IMR-90 (cell line): ENCODE measurements around the gene CACNA2D3. TPM values are rescaled to one million over a fixed set of nuclear protein-coding genes. Genes with fewer than 3 reads are reported as not detected.

Source experiments
- ATAC-seq: fragments of 200-7000 bp; cut with Tn5 transposase; 2 replicates; pipeline ENCODE4 v1.9.1; 2020; ENCODE audit warnings: low read depth, mild to moderate bottlenecking, moderate library complexity
- BruUV-seq: library from RNA; stranded (reverse); fragments of 400-500 nt; replicated peaks from 2 replicates; lab custom pipeline; 2021; lab: Mats Ljungman, UMichigan
- CTCF ChIA-PET: fragments of 300-600 bp; formaldehyde crosslinking; extraction: SDS; loops from one replicate; lab custom pipeline; 2021; ENCODE audit warnings: antibody characterized with exemption; lab: Yijun Ruan, JAX
- POLR2A ChIA-PET: fragments of 300-600 bp; sonication (Branson Sonifier 250); formaldehyde crosslinking; loops from one replicate; lab custom pipeline; 2022; ENCODE audit warnings: antibody characterized with exemption; ENCODE audit not compliant: unreplicated experiment; lab: Charles Lee
- DNase-seq: peaks from one replicate; pipeline ENCODE4 v3.0.0; 2013
- H2AFZ ChIP-seq: replicated peaks from 2 replicates; pipeline ENCODE3; 2013; ENCODE audit warnings: low read length, mild to moderate bottlenecking; ENCODE audit not compliant: poor library complexity
- H2AK5ac ChIP-seq: 2 replicates; pipeline ENCODE4 v1.6.1; 2013; ENCODE audit warnings: low read depth, low read length, inconsistent platforms
- H2AK9ac ChIP-seq: replicated peaks from 2 replicates; pipeline ENCODE3; 2013; ENCODE audit warnings: mild to moderate bottlenecking, low read depth, low read length, moderate library complexity; ENCODE audit not compliant: poor library complexity
- H2BK120ac ChIP-seq: 2 replicates; pipeline ENCODE4 v1.6.1; 2013; ENCODE audit warnings: low read depth, low read length, inconsistent platforms
- H2BK15ac ChIP-seq: 3 replicates; pipeline ENCODE4 v1.6.1; 2013; ENCODE audit warnings: low read depth, low read length, inconsistent platforms
- H2BK20ac ChIP-seq: 2 replicates; pipeline ENCODE4 v1.6.1; 2013; ENCODE audit warnings: low read depth, mild to moderate bottlenecking, inconsistent platforms, low read length, moderate library complexity
- H2BK5ac ChIP-seq: 2 replicates; pipeline ENCODE4 v1.6.1; 2013; ENCODE audit warnings: mild to moderate bottlenecking, low read depth, low read length, inconsistent platforms; ENCODE audit not compliant: poor library complexity, severe bottlenecking
- H3K14ac ChIP-seq: replicated peaks from 2 replicates; pipeline ENCODE4 v1.6.1; 2013; ENCODE audit warnings: low read depth, low read length, inconsistent platforms
- H3K18ac ChIP-seq: 2 replicates; pipeline ENCODE4 v1.6.1; 2013; ENCODE audit warnings: low read depth, low read length, control low read depth
- H3K23ac ChIP-seq: 2 replicates; pipeline ENCODE4 v1.6.1; 2013; ENCODE audit warnings: low read depth, low read length, inconsistent platforms
- H3K27ac ChIP-seq: 2 replicates; pipeline ENCODE4 v1.5.1; 2013; ENCODE audit warnings: mild to moderate bottlenecking, control low read depth, low read length; ENCODE audit not compliant: insufficient read depth
- H3K27me3 ChIP-seq: 2 replicates; pipeline ENCODE4 v1.6.1; 2013; ENCODE audit warnings: low read length; ENCODE audit not compliant: control insufficient read depth, insufficient read depth
- H3K36me3 ChIP-seq: 2 replicates; pipeline ENCODE4 v1.6.1; 2013; ENCODE audit warnings: low read length, mixed read lengths; ENCODE audit not compliant: control insufficient read depth, insufficient read depth
- H3K4ac ChIP-seq: 2 replicates; pipeline ENCODE4 v1.6.1; 2013; ENCODE audit warnings: low read depth, low read length, inconsistent platforms
- H3K4me1 ChIP-seq: 2 replicates; pipeline ENCODE4 v1.6.1; 2013; ENCODE audit warnings: low read length, mixed read lengths; ENCODE audit not compliant: control insufficient read depth, insufficient read depth
- H3K4me2 ChIP-seq: 2 replicates; pipeline ENCODE4 v1.6.1; 2013; ENCODE audit warnings: low read depth, mild to moderate bottlenecking, control low read depth, low read length, moderate library complexity
- H3K4me3 ChIP-seq: 2 replicates; pipeline ENCODE4 v1.5.1; 2013; ENCODE audit warnings: low read depth, mild to moderate bottlenecking, control low read depth, low read length, moderate library complexity; ENCODE audit not compliant: insufficient read depth
- H3K56ac ChIP-seq: 2 replicates; pipeline ENCODE4 v1.6.1; 2013; ENCODE audit warnings: low read length, inconsistent platforms; ENCODE audit not compliant: insufficient read depth; ENCODE audit errors: extremely low read depth
- H3K79me1 ChIP-seq, 2 experiments: 2 replicates each; pipeline ENCODE4 v1.6.1; 2013; ENCODE audit warnings: low read length in 2 of 2, inconsistent platforms in 1 of 2, low read depth in 1 of 2
- H3K9ac ChIP-seq: 2 replicates; pipeline ENCODE4 v1.6.1; 2013; ENCODE audit warnings: low read depth, low read length, control low read depth
- H3K9me1 ChIP-seq: 2 replicates; pipeline ENCODE4 v1.6.1; 2013; ENCODE audit warnings: low read length, inconsistent platforms; ENCODE audit not compliant: insufficient read depth
- H3K9me3 ChIP-seq: 2 replicates; pipeline ENCODE4 v1.6.1; 2013; ENCODE audit warnings: low read length; ENCODE audit not compliant: control insufficient read depth, insufficient read depth
- H4K20me1 ChIP-seq: 2 replicates; pipeline ENCODE4 v1.6.1; 2013; ENCODE audit warnings: low read length, inconsistent platforms; ENCODE audit not compliant: insufficient read depth
- H4K5ac ChIP-seq: 2 replicates; pipeline ENCODE4 v1.6.1; 2013; ENCODE audit warnings: mild to moderate bottlenecking, low read depth, low read length, control low read depth
- H4K8ac ChIP-seq, 2 experiments: 2 replicates each; pipeline ENCODE4 v1.6.1; 2013; ENCODE audit warnings: low read depth in 2 of 2, low read length in 2 of 2, control low read depth in 1 of 2, inconsistent platforms in 1 of 2
- H4K91ac ChIP-seq: 2 replicates; pipeline ENCODE4 v1.6.1; 2013; ENCODE audit warnings: low read depth, low read length, inconsistent platforms; ENCODE audit not compliant: insufficient read depth
- BHLHE40 ChIP-seq: fragments of 150-350 bp; IDR thresholded peaks from 2 replicates; pipeline ENCODE4 v1.6.1; 2016; ENCODE audit warnings: mild to moderate bottlenecking, low read depth, low read length
- WGBS, 2 experiments: methylation state at CpG; one replicate each; pipeline versions ENCODE4 v1.1.5 to v1.1.7; 2013; ENCODE audit warnings: missing lambda C conversion rate in 2 of 2; ENCODE audit not compliant: insufficient read length in 1 of 2; ENCODE audit errors: extremely low coverage in 2 of 2; 5-methylcytosine and 5-hydroxymethylcytosine counted together
- dilution Hi-C: fragments of 300-500 bp; cut with HindIII; formaldehyde crosslinking; loops from one replicate; pipeline ENCODE4 v1.14.3; 2018; ENCODE audit warnings: low sequenced_read_pairs; ENCODE audit not compliant: unreplicated experiment
- in situ Hi-C: fragments of 300-500 bp; cut with MboI; formaldehyde crosslinking; loops from 3 replicates; pipeline ENCODE4 v1.14.3; 2019; ENCODE audit warnings: low sequenced_read_pairs, inconsistent platforms, mixed read lengths
- intact Hi-C: fragments of 100-400 bp; cut with micrococcal nuclease; formaldehyde crosslinking; loops from 2 replicates; pipeline ENCODE4 v1.10.0; 2022
- polyA plus RNA-seq, 3 experiments: library from polyadenylated mRNA; depleted of rRNA; stranded (reverse); fragments of >200 nt; gene quantifications; 2 replicates each; pipeline ENCODE4 v1.2.3, GENCODE V29; 2012; ENCODE audit warnings: low replicate concordance in 1 of 3
- total RNA-seq: library from RNA; depleted of rRNA; stranded (reverse); fragments of >200 nt; gene quantifications from 2 replicates; pipeline ENCODE4 v1.2.3, GENCODE V29; 2012

CACNA2D3 gene
- total and polyA plus RNA-seq, 2 of the 4 experiments (the other 2 are of a cell fraction): 0.36 to 0.41 TPM

- Histone ChIP-seq H4K20me1 (no peaks in the 10 kb centered on the region), H3K79me1 (no peaks in the 10 kb centered on the region; a peak in 1 of 4 replicates), H3K56ac (no peak overlapping the region), H4K5ac (peak overlapping the region; percentile 56), H2BK120ac (peak overlapping the region; percentile 44; the same call in 1 of the 2 replicates), H3K27me3 (no peaks in the 10 kb centered on the region), H3K4ac (peak overlapping the region; percentile 38), H3K18ac (peak overlapping the region; percentile 45), H2AFZ (no peak overlapping the region), H2AK5ac (0 out of 2 replicates have a peak overlapping the region, but pooled peaks have one; percentile 6), H3K4me2 (no peak overlapping the region), H3K36me3 (no peaks in the 10 kb centered on the region), H3K4me1 (peaks cover 8% of the 10 kb centered on the region), H3K9me3 (no peaks in the 10 kb centered on the region), H4K8ac (peak overlapping the region in 1 of 2 experiments; percentile 25; a peak in 1 of 4 replicates), H3K27ac (no peak overlapping the region), H3K14ac (no peak overlapping the region; the same call in 1 of the 2 replicates), H2BK5ac (peak overlapping the region; percentile 9), H4K91ac (no peak overlapping the region), H2BK20ac (0 out of 2 replicates have a peak overlapping the region, but pooled peaks have one; percentile 10), H3K23ac (no peak overlapping the region), H3K9me1 (peaks cover 15% of the 10 kb centered on the region), H2BK15ac (0 out of 3 replicates have a peak overlapping the region, but pooled peaks have one; percentile 6), H2AK9ac (no peak overlapping the region), H3K9ac (no peak overlapping the region), H3K4me3 (no peak overlapping the region)
- no peak for TF ChIP-seq BHLHE40
- intact Hi-C loops: no loop called here
- ChIA-PET CTCF (interaction anchor here (1.0 kb wide), 1 partner anchor 220 kb away, joined by 3 read pairs; no protein-coding TSS in a partner anchor), POLR2A (no interaction called here)
- BruUV-seq: no TSS peak
- ATAC-seq (no peak), DNase-seq (no peak)
- WGBS, 2 experiments: 20% methylated on average over 1 of the region's 4 CpGs; no CpG with 5 or more reads in 1 of the 2 experiments
- dilution Hi-C loops: no loop called here
- in situ Hi-C loops: no loop called here
Measured at GRCh38 chr3:54960701-54961100, 838.3 kb downstream of the CACNA2D3 start.
